ENCODE measurements around the gene CD93. TPM values are rescaled to one million over a fixed set of nuclear protein-coding genes. Genes with fewer than 3 reads are reported as not detected.

The CD93 gene
- polyA plus RNA-seq, 2 of the 4 experiments (the other 2 are of a cell fraction), result not detected

DNA sequence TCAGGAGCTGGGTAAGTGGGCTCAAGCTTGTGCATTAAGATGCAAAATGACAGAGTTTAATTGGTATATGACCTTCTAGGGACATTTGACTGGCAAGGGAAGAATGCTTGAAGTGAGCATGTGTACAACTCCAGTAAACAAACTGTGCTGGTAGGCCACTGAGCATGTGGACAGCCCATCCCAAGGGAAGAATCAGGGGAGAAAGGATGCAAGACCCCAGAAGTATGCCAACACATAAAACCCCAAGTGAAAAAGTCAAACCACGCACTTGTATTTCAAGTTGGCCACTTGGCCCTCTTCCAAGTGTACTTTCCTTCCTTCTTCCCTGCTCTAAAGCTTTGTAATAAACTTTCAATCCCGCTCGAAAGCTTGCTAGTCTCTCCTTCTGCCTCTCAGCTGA, 26.3 kb downstream of the CD93 start:
- no peak for FAIRE-seq
- 88% methylated on average over 3 of the region's 3 CpGs for WGBS (ENCODE audit: missing lambda C conversion rate)
- no peak for ATAC-seq
- CTCF ChIA-PET, result interaction anchor here (1.0 to 11.3 kb wide), 4 partner anchors 10 to 369 kb away, joined by 3 to 125 read pairs (median 26); partner anchors contain the start of gene THBD
- Histone ChIP-seq H3K4me3 (no peak overlapping the region), H3K27ac (no peak overlapping the region), H3K4me2 (no peak overlapping the region), H3K4me1 (peaks cover 18% of the 10 kb centered on the region), H3K9me3 (no peaks in the 10 kb centered on the region)
- DNase-seq (ENCODE audit: low read depth in 1 of 2, low spot score in 1 of 2), result no peak
- POLR2A ChIA-PET, result interaction anchor here (0.7 to 0.8 kb wide), 2 partner anchors 9 to 265 kb away, joined by 3 read pairs; no protein-coding TSS in a partner anchor
- no peak for TF ChIP-seq HDAC2 (IDR thresholded peaks at IDR 0.05)
- TF ChIP-seq RFX5 (IDR thresholded peaks at IDR 0.05), result no peak
- TF ChIP-seq KDM5A (IDR thresholded peaks at IDR 0.05), result no peak
- no peak for TF ChIP-seq MAZ (IDR thresholded peaks at IDR 0.05; ENCODE audit: borderline replicate concordance, low read depth, low read length)
- TF ChIP-seq JUN (IDR thresholded peaks at IDR 0.05), result no peak
- TF ChIP-seq NPAS2 (CRISPR knock-in tag; IDR thresholded peaks at IDR 0.05; ENCODE audit: borderline replicate concordance), result no peak
- TF ChIP-seq, protein P1, sequence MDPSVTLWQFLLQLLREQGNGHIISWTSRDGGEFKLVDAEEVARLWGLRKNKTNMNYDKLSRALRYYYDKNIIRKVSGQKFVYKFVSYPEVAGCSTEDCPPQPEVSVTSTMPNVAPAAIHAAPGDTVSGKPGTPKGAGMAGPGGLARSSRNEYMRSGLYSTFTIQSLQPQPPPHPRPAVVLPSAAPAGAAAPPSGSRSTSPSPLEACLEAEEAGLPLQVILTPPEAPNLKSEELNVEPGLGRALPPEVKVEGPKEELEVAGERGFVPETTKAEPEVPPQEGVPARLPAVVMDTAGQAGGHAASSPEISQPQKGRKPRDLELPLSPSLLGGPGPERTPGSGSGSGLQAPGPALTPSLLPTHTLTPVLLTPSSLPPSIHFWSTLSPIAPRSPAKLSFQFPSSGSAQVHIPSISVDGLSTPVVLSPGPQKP (IDR thresholded peaks at IDR 0.05; ENCODE audit: low read depth, low read length), result no peak
- TF ChIP-seq CBX8 (IDR thresholded peaks at IDR 0.05), result no peak
- no peak for TF ChIP-seq TP53 (CRISPR knock-in tag; IDR thresholded peaks at IDR 0.05)
- TF ChIP-seq EP300 (IDR thresholded peaks at IDR 0.05), result no peak
- TF ChIP-seq NFE2L2 (conservative IDR thresholded peaks at IDR 0.05; ENCODE audit: low read length), result no peak
- TF ChIP-seq FOSL2 (IDR thresholded peaks at IDR 0.05), result no peak
- TF ChIP-seq FOSL2 (CRISPR knock-in tag; IDR thresholded peaks at IDR 0.05), result no peak
- no peak for TF ChIP-seq FOXS1 (CRISPR knock-in tag; IDR thresholded peaks at IDR 0.05)
- no peak for TF ChIP-seq GATA3 (IDR thresholded peaks at IDR 0.05; ENCODE audit: borderline replicate concordance)
- TF ChIP-seq FOSB (CRISPR knock-in tag; IDR thresholded peaks at IDR 0.05), result no peak
- no peak for TF ChIP-seq ZC3H11A (IDR thresholded peaks at IDR 0.05)

DNA sequence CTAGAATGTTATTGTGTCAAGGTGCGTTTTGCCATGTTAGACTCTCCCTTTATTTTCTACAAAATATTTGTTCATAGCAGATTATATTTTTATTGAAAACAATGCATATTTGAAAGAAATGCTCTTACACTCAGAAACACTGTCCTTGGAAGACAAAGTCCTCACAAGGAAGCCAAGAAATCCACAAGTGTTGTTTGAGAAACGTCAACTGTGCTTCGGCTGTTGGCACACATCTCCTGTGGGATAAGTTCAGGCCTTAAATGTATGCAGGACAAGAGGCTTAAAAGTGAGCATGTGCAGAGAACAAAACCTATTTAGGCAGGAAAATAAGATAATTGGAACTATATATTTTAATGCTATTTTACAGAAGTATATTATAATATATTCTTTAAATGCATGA, 27.1 kb downstream of the CD93 start:
- FAIRE-seq (no peak), DNase-seq (ENCODE audit: low read depth in 1 of 2, low spot score in 1 of 2) (no peak), ATAC-seq (no peak)
- WGBS (ENCODE audit: missing lambda C conversion rate), result 87% methylated on average over 3 of the region's 3 CpGs
- POLR2A ChIA-PET, result interaction anchor here (0.8 kb wide), 1 partner anchor 8 kb away, joined by 3 read pairs; no protein-coding TSS in a partner anchor
- Histone ChIP-seq H3K27ac (no peak overlapping the region), H3K9me3 (no peaks in the 10 kb centered on the region), H3K4me1 (peaks cover 18% of the 10 kb centered on the region), H3K4me2 (no peak overlapping the region), H3K4me3 (no peak overlapping the region)
- CTCF ChIA-PET, result interaction anchor here (0.6 to 11.3 kb wide), 5 partner anchors 9 to 1944 kb away, joined by 3 to 125 read pairs (median 8); partner anchors contain the start of gene THBD
- TF ChIP-seq ZSCAN20 (CRISPR knock-in tag; IDR thresholded peaks at IDR 0.05) (no peak), EP300 (IDR thresholded peaks at IDR 0.05) (no peak), ZFP36 (IDR thresholded peaks at IDR 0.05; ENCODE audit: borderline replicate concordance, partially characterized antibody) (no peak), CBX2 (IDR thresholded peaks at IDR 0.05; ENCODE audit: borderline replicate concordance, low read depth) (no peak), GATA3 (IDR thresholded peaks at IDR 0.05; ENCODE audit: borderline replicate concordance) (no peak)
- TF ChIP-seq, protein P2, sequence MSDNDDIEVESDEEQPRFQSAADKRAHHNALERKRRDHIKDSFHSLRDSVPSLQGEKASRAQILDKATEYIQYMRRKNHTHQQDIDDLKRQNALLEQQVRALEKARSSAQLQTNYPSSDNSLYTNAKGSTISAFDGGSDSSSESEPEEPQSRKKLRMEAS (IDR thresholded peaks at IDR 0.05), result no peak
- TF ChIP-seq, protein P3, sequence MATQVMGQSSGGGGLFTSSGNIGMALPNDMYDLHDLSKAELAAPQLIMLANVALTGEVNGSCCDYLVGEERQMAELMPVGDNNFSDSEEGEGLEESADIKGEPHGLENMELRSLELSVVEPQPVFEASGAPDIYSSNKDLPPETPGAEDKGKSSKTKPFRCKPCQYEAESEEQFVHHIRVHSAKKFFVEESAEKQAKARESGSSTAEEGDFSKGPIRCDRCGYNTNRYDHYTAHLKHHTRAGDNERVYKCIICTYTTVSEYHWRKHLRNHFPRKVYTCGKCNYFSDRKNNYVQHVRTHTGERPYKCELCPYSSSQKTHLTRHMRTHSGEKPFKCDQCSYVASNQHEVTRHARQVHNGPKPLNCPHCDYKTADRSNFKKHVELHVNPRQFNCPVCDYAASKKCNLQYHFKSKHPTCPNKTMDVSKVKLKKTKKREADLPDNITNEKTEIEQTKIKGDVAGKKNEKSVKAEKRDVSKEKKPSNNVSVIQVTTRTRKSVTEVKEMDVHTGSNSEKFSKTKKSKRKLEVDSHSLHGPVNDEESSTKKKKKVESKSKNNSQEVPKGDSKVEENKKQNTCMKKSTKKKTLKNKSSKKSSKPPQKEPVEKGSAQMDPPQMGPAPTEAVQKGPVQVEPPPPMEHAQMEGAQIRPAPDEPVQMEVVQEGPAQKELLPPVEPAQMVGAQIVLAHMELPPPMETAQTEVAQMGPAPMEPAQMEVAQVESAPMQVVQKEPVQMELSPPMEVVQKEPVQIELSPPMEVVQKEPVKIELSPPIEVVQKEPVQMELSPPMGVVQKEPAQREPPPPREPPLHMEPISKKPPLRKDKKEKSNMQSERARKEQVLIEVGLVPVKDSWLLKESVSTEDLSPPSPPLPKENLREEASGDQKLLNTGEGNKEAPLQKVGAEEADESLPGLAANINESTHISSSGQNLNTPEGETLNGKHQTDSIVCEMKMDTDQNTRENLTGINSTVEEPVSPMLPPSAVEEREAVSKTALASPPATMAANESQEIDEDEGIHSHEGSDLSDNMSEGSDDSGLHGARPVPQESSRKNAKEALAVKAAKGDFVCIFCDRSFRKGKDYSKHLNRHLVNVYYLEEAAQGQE (IDR thresholded peaks at IDR 0.05), result no peak
